Measurements from ENCODE around the gene OR2A25.

OR2A25 gene

DNA sequence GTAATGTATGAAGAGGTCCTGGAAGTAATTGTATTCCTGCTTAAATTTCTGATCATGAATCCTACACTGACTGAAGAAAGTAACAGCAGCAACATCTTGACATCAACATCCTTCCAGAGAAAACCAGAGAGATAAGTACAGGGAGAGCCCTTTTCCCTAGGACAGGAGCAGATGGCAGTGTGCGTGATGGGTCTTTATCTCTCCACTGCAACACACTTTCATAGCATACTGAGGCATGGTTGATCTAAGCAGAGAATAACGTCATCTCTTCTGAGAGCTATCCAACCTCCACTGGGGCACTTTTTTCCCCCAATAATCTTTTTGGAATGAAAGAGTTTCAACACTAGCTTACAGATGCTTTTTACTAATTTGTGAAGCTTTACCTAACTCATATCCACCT, 342 bp downstream of the OR2A25 start:
- no peak for DNase-seq (ENCODE audit: low read depth in 2 of 2, low spot score in 1 of 2)

DNA sequence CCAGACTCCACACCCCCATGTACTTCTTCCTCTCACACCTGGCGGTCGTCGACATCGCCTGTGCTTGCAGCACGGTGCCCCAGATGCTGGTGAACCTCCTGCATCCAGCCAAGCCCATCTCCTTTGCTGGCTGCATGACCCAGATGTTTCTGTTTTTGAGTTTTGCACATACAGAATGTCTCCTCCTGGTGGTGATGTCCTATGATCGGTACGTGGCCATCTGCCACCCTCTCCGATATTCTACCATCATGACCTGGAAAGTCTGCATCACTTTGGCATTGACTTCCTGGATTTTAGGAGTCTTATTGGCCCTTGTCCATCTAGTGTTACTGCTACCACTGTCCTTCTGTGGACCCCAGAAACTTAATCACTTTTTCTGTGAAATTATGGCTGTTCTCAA, 4.8 kb downstream of the OR2A25 start:
- DNase-seq (ENCODE audit: low read depth in 2 of 2, low spot score in 1 of 2) = no peak

- DNase-seq (ENCODE audit: low read depth in 2 of 2, low spot score in 1 of 2) = no peak
Observed at GRCh38 chr7:144085978-144086377, 16.4 kb downstream of the OR2A25 start, which contains the start of gene OR2A12. OR2A12 (plus strand) TSS chr7:144086278; CDS start chr7:144095108, 8,830 bp downstream.

DNA sequence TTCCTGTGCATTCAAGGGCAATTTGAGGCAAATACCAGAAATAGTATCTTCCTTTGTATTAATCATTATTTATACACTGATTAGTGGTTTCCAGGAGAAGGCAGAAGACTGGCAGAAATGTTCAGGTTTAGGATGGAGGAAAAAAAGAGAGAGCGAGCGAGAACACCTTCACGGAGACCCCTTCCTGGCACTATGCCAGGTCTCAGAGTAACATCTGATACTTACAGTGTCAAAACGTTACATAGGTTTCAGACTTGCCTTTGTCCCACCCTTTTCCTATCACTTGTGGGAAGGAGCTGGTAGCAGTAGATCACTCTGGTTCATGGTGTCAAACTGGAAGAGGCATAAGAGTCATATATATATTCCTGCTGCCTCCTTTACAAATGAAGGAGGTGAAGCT, 17.1 kb downstream of the OR2A25 start:
- no peak for DNase-seq (ENCODE audit: low read depth in 2 of 2, low spot score in 1 of 2)

GRCh38 chr7:144087230-144087629, 17.6 kb downstream of the OR2A25 start:
- no peak for DNase-seq (ENCODE audit: low read depth in 2 of 2, low spot score in 1 of 2)

DNA sequence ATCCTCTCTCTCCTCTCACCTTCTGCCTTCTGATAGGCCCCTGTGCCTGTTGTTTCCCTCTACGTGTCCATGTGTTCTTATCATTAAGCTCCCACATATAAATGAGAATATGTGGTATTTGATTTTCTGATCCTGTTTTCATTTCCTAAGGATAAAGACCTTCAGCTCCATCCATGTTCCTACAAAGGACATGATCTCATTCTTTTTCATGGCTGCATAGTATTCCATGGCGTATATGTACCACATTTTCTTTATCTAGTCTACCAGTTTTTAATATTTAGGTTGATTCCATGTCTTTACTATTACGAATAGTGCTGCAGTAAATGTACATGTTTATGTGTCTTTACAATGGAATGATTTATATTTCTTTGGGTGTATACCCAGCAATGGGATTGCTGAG, 21.1 kb downstream of the OR2A25 start:
- DNase-seq (ENCODE audit: low read depth in 2 of 2, low spot score in 1 of 2) = no peak

GRCh38 chr7:144098776-144099175, 29.2 kb downstream of the OR2A25 start:
- no peak for DNase-seq (ENCODE audit: low read depth in 2 of 2, low spot score in 1 of 2)

- no peak for DNase-seq (ENCODE audit: low read depth in 2 of 2, low spot score in 1 of 2)
Observed at GRCh38 chr7:144100607-144101006, 31.0 kb downstream of the OR2A25 start.

DNA sequence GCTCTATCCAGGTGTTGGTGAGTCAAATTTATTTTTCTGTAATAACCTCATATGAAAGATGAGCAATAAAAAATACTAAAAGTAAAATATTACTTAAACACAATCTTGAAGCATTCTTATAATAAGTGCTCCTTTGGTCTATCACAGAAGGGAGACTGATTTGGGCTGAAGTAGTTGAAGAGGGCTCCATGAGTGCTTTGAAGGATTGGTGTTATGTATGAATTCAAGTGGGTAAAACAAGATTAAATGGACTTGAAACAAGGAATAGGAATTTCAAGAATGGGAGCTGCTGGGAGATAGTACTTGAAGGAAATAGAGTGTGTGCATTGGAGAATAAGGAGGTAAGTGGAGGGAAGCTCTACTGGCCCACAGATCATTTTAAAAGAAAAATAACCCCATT, 32.4 kb downstream of the OR2A25 start:
- DNase-seq (ENCODE audit: low read depth in 2 of 2, low spot score in 1 of 2) = no peak

- no peak for DNase-seq (ENCODE audit: low read depth in 2 of 2, low spot score in 1 of 2)
Observed at GRCh38 chr7:144105211-144105610, 35.6 kb downstream of the OR2A25 start.

DNA sequence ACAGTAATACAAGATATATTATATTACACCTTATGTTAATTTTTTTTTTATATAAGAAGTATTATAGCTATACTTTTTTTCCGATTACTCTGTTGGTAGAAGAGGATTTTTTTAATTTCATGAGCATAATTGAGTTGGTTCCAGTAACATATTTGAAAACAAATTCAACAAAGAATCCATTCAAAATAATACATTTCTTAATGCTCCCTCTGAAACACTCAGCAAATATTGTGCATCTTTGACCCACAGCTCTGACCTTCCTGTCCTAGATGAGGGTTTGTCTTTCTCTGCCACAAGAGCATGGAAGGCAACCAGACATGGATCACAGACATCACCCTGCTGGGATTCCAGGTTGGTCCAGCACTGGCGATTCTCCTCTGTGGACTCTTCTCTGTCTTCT, 39.7 kb downstream of the OR2A25 start, which contains the start of gene OR2A2:
Gene OR2A2 (plus strand): TSS at position 301 of the 400 bp plus-strand sequence. CDS start 0 bp downstream, at position 301.
- no peak for DNase-seq (ENCODE audit: low read depth in 2 of 2, low spot score in 1 of 2)

GRCh38 chr7:144110272-144110671, 40.7 kb downstream of the OR2A25 start:
- no peak for DNase-seq (ENCODE audit: low read depth in 2 of 2, low spot score in 1 of 2)

DNA sequence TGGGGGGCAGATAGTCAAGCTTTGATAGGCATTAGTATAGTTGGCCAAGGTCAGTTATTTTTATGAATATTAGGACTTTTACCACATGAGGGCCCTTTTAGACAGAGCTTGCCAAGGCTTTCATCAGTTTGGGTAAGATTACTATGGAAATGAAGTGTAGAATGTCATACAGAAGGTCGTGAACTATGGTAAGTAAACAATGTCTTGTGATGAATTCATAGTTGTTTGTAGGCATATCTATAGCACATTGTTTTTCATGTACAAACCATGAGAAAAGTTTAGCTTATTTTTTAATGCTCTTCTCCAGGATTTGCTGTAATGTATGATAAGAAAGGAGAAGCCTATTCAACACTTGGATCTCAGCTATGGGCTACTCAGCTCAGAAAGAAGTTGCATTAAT, 44.0 kb downstream of the OR2A25 start:
- DNase-seq (ENCODE audit: low read depth in 2 of 2, low spot score in 1 of 2) = no peak

DNA sequence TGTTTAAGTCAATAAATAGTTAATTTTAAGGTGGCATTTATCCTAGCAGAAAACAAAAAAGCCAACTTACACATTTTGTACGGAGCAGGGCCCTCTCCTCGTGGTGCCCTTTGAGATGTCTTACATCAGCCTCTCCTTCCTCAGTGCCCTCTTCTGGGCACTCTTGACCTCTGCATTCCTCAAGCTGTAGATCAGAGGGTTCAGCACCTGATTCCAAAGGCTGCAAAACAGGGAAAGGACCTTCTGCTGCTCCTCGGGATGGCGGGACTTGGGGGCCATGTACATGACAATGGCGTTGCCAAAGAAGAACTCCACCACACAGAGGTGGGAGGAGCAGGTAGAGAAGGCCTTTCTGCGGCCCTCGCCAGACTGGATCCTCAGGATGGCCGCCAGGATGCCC, 48.7 kb downstream of the OR2A25 start:
- DNase-seq (ENCODE audit: low read depth in 2 of 2, low spot score in 1 of 2) = no peak

GRCh38 chr7:144122876-144123275, 53.3 kb downstream of the OR2A25 start, which contains the start of gene OR2A14:
OR2A14 (plus strand) TSS chr7:144123176; CDS start chr7:144129113, 5,937 bp downstream.
- DNase-seq (ENCODE audit: low read depth in 2 of 2, low spot score in 1 of 2) = no peak

Data from stimulated activated CD8-positive, alpha-beta memory T cell treated with anti-CD3 and anti-CD28 coated beads, Interleukin-4, amount 100 ng/mL, for 4 hours (primary cell).